Activated naive CD4-positive, alpha-beta T cell treated with anti-CD3 and anti-CD28 coated beads, Interleukin-2, amount 50 U/mL, for 72 hours (primary cell): ENCODE results near the gene EMC8. TPM values are rescaled to one million over a fixed set of nuclear protein-coding genes. Genes with fewer than 3 reads are reported as not detected.
A peak's percentile ranks its signal among the peaks of the same experiment; 100 is the strongest.

ENCODE experiments used
- ATAC-seq, 2 donors: fragments of 150-1000 bp; cut with Tn5 transposase; 2 replicates each; pipeline ENCODE4 v1.10.0; 2021; ENCODE audit warnings: mild to moderate bottlenecking in 2 of 2, moderate library complexity in 2 of 2
- DNase-seq, 2 donors: peaks; one replicate each; pipeline ENCODE4 v3.0.0; 2021 to 2022; ENCODE audit warnings: low spot score in 2 of 2
- H3K27ac Mint-ChIP-seq, 2 donors: one replicate each; pipeline ENCODE4 v1.8.0; 2022; ENCODE audit warnings: mild to moderate bottlenecking in 2 of 2, mixed read lengths in 2 of 2
- H3K36me3 Mint-ChIP-seq, 2 donors: one replicate each; pipeline ENCODE4 v1.8.0; 2022; ENCODE audit warnings: mixed read lengths in 2 of 2
- H3K9me3 Mint-ChIP-seq, 2 donors: one replicate each; pipeline ENCODE4 v1.8.0; 2022; ENCODE audit warnings: mixed read lengths in 2 of 2
- total RNA-seq, 2 donors: library from RNA; stranded (reverse); gene quantifications; one replicate each; pipeline ENCODE4 v1.2.3, GENCODE V29; 2022

EMC8 gene
- total RNA-seq, 2 donors from 2014 or later: 31.0 to 38.6 TPM

DNA sequence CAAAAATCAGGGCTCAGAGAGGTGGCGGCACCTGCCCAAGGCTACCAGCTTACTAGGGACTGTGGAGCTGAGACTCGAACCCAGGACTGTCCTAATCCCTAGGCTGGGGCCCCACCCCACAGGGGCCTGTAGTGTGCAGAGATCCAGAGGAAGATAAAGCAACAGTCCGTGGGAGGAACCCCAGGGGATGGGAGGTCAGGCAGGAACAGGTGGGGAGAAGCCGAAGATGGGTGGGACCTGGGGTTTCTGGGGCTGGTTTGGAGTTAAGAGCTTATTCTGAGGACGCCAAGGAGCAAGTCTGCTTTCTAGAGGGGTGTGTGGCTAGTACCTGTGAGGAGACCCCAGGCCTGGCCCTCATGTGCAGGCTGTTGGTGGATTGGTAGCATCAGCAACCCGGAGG is 63.4 kb downstream of the EMC8 start:
- no peak for DNase-seq
- Mint-ChIP-seq H3K27ac (peak overlapping the region in 1 of 2 donors; percentile 44), H3K9me3 (no peaks in the 10 kb centered on the region), H3K36me3 (no peaks in the 10 kb centered on the region)
- no peak for ATAC-seq

DNA sequence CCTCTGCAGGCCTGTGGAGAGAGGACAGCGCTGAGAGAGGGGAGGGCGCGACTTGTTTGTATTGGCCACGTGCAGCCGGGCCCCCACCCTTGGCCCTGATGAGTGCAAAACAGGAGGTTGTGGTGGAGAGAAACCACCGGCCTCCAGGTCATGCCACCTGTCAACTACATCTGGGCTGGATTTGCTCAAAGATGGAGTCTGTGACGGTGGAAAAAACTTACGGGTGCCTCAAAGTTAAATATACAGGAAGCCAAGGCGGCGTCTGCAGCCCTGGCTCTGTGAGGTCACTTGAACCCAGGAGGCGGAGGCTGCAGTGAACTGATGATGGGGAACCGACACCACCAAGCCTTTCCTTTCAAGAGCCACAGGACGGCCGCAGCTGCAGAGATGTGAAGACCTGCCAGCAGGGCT is 64.1 kb downstream of the EMC8 start:
- DNase-seq (no peak), ATAC-seq (peak; percentile 78 to 80)
- no peaks in the 10 kb centered on the region for H3K36me3 Mint-ChIP-seq
- peak overlapping the region in 1 of 2 donors; percentile 44 for H3K27ac Mint-ChIP-seq
- H3K9me3 Mint-ChIP-seq: no peaks in the 10 kb centered on the region

DNA sequence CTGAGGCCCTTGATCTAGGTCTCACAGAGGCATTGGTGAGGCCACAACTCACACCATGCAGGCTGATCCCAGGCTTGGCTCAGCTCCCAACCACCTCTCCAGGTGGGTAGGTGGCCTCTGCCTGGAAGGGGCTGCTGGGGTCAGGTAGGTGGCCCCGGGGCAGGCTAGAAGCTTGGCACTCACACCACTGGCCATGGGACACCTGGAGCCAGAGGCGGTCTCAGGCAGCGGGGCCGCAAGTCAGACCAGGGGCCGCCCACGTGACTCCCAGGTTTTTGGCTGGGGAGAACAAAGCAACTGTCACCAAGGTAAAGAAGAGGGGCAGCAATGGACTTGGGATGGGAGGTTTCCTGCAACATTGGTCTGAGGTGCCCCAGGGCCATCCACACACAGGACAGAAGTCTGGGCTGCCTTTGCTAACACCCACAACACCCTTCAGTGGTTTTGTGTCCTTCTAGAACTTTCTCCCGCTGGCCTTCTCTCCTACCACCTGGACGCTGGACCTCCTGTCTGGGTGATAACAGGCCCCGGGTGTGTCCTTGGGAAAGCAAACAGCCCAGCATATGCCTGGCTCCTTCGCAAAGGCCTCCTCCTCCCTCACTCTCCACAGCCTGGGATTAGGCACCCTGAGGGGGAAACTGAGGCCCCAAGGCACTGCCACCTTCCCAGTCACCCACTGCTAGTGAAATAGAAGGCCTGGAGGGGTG is 64.9 kb downstream of the EMC8 start:
- no peak for DNase-seq
- Mint-ChIP-seq H3K36me3 (no peaks in the 10 kb centered on the region), H3K27ac (peak overlapping the region in 1 of 2 donors; percentile 44), H3K9me3 (no peaks in the 10 kb centered on the region)
- no peak for ATAC-seq

DNA sequence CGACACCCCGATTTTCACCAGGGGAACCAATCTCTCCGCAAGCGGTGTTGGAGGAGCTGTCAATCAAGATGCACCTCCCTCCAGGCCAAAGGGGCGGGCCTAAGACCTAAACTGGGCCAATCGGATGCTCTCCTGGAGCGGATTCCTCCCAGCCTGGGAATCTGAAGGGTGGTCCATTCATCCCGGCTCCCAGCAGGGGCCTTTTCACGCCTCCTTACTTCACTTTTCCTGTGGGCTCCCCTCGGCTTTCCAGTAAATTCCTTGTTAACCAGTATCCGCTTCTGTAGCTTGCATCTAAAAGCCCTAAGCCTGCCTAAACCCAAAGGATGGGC is 65.5 kb downstream of the EMC8 start:
- Mint-ChIP-seq H3K9me3 (no peaks in the 10 kb centered on the region), H3K27ac (no peak overlapping the region), H3K36me3 (no peaks in the 10 kb centered on the region)
- ATAC-seq: no peak
- DNase-seq: no peak

DNA sequence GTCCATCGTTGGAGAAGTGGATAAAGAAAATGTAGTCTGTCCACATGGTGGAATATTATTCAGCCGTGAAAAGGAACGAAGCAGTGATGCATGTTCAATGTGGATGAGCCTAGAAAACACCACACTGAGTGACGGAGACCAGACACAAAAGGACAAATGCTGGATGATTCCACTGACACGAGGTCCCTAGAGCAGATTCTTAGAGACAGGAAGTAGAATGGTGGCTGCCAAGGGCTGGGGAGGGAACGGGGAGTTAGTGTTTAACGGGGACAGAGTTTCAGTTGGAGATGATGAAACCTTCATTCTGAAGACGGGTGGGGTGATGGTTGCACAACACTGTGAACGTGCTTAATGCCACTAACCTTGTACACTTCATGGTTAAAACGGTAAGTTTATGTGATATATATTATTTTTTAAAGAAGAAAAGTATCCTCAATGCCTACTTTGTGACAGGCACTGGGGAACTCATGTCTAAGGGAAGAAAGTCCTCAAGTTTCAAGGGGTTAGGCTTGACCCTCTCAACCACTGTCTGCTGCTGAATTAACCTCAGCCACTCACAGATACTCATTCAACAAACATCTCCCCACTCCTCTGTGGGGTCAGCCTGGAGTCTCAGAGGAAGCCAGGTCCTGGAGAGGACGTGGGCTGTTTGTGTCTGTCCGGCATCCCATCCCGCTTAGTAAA is 66.0 kb downstream of the EMC8 start:
- H3K27ac Mint-ChIP-seq: no peak overlapping the region
- no peaks in the 10 kb centered on the region for H3K9me3 Mint-ChIP-seq
- no peak for DNase-seq
- ATAC-seq: no peak
- H3K36me3 Mint-ChIP-seq: no peaks in the 10 kb centered on the region

DNA sequence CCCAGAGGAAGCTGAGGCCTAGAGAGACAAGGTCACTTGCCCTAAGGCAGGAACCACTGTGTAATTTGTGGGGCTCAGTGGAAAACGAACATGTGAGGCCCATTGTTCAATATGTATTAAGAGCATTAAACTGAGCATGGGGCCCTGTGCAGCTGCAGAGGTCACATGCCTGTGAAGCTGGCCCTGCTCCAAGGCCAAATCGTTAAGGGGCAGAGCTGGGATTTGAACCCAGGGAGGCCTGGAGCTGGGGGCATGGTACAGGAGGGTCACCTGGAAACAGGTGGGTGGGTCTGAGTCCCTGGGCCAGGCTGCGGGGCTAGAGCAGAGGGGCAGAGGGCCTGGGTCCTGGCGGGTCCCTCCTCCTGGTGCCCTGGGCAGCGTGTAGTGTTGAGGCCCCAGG is 68.2 kb downstream of the EMC8 start:
- H3K36me3 Mint-ChIP-seq: no peaks in the 10 kb centered on the region
- DNase-seq (no peak), ATAC-seq (no peak)
- H3K27ac Mint-ChIP-seq: no peak overlapping the region
- no peaks in the 10 kb centered on the region for H3K9me3 Mint-ChIP-seq

DNA sequence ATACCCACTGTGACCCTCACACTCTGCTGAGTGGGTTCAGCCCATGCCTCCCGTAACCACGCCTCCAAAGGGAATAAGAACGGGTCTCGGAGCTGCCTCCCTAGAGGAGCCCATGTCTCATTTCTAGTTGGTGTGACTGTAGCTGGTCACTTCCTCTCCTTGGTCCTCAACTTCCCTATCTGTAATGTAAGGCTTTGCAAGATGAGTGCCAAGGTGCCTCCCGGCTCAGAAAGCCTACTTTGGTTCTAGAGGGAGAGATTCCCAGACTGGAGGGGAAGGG is 69.2 kb downstream of the EMC8 start:
- Mint-ChIP-seq H3K27ac (no peak overlapping the region), H3K9me3 (no peaks in the 10 kb centered on the region), H3K36me3 (no peaks in the 10 kb centered on the region)
- DNase-seq (no peak), ATAC-seq (no peak)

DNA sequence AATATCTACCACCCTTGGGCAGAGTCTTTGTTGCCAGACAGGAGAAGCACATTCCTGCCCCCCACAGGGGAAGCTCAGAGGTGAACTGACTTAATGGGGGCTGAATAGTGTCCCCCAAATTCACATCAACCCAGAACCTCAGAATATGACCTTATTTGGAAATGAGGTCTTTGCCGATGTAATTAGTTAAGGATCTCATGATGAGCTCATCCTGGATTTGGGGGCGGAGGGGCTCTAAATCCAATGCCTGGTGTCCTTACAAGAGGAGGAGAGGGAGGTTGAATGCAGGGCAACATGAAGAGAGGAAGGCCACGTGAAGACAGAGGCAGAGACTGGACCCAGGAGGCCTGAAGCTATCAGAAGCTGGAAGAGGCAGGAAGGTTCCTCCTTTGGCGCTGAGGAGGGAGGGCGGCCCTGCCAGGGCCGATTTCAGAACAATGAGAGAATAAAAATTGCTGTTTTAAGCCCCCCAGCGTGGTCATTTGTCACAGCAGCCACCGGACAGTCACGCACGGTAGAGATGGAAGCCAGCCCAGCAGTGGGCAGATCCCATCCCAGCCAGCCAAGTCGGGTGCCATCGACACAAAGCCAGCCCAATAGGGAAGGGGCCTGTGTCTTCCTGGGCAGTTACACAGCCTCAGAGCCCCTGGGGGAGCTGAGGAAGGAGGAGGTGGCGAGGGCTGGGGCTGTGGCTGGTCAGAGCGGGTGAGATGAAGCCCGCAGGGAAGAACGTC is 69.7 kb downstream of the EMC8 start:
- no peak for ATAC-seq
- H3K36me3 Mint-ChIP-seq: no peaks in the 10 kb centered on the region

DNA sequence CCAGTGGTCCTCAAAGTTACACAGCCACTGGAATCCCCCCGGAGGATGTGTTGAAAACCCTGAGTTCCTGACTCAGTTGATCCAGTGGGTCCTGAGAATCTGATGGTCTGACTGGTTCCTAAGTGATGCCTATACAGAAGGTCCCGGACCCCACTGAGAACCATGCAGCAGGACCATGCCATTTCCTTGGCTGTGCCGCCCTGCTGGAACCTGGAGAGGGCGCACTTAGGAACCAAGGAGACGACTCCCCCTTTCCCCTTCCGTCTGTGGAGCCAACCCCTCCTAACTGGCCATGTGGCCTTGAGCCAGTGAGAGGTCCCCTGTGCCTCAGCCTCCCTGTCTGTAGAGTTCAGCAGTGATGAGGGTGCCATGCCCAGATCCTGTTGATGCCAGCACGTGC is 70.5 kb downstream of the EMC8 start:
- no peaks in the 10 kb centered on the region for H3K36me3 Mint-ChIP-seq
- ATAC-seq (no peak), DNase-seq (no peak)
- H3K9me3 Mint-ChIP-seq: no peaks in the 10 kb centered on the region
- H3K27ac Mint-ChIP-seq: peak overlapping the region in 1 of 2 donors; percentile 9

More for the DNA sequence above, 69.7 kb downstream of the EMC8 start:
- no peaks in the 10 kb centered on the region for H3K9me3 Mint-ChIP-seq
- no peak for DNase-seq
- peak overlapping the region in 1 of 2 donors; percentile 9 for H3K27ac Mint-ChIP-seq

Other genes with a start within 250 kb of the EMC8 start
- 10 to 100 TPM; 18.5 to 27.9 TPM for gene GSE1, start 186.2 kb downstream of the EMC8 start, total RNA-seq
- gene GINS2, start 110.6 kb downstream of the EMC8 start, total RNA-seq: 10 to 100 TPM; 42.3 to 73.6 TPM
- gene C16orf74, start 48.4 kb downstream of the EMC8 start, total RNA-seq: 1 to 10 TPM in 1 of 2 donors, under 1 TPM in 1; 0.46 to 1.4 TPM
- gene COX4I1, start 151 bp upstream of the EMC8 start, total RNA-seq: 100 to 1,000 TPM; 397 to 558 TPM
- gene IRF8, start 99.6 kb upstream of the EMC8 start, total RNA-seq: 100 to 1,000 TPM; 150 to 184 TPM